ENCODE results near the gene LTBP4.

- TF ChIP-seq CTCF (IDR thresholded peaks at IDR 0.05; ENCODE audit: borderline replicate concordance, extremely low read depth, low read length, poor library complexity, severe bottlenecking) (no peak), EZH2 (IDR thresholded peaks at IDR 0.05; ENCODE audit: borderline replicate concordance, low read depth, low read length, severe bottlenecking) (no peak)
Measured at GRCh38 chr19:40575326-40575725, 25.8 kb upstream of the LTBP4 start.
